NOMO-1 treated with DMSO at 0.1 percent for 48 hours (cell line): ENCODE results near the gene ELF2.
"Not testable (repeated sequence)": the region's sequence is repeated elsewhere in the genome, so short reads cannot be mapped to it uniquely, and the experiment has no call there.

Experiments
- DNase-seq: peaks from one replicate; lab custom pipeline; 2025; ENCODE audit not compliant: unreplicated experiment; lab: John Stamatoyannopoulos, UW

The ELF2 gene

GRCh38 chr4:139144911-139145551 lies 32.0 kb downstream of the ELF2 start:
- no peak for DNase-seq

GRCh38 chr4:139144161-139144859 lies 32.7 kb downstream of the ELF2 start:
- no peak for DNase-seq

- no peak for DNase-seq
Measured at GRCh38 chr4:139142980-139143379, 34.0 kb downstream of the ELF2 start.

GRCh38 chr4:139142087-139142486 lies 34.9 kb downstream of the ELF2 start:
- DNase-seq: no peak

- DNase-seq: peak; percentile 87
Measured at GRCh38 chr4:139137763-139138162, 39.3 kb downstream of the ELF2 start.

GRCh38 chr4:139134403-139134802 lies 42.6 kb downstream of the ELF2 start:
- no peak for DNase-seq

- DNase-seq: no peak
Measured at GRCh38 chr4:139131209-139131870, 45.7 kb downstream of the ELF2 start.

- DNase-seq: no peak
Measured at GRCh38 chr4:139129206-139129605, 47.8 kb downstream of the ELF2 start.

- no peak for DNase-seq
Measured at GRCh38 chr4:139126898-139127297, 50.1 kb downstream of the ELF2 start.

- no peak for DNase-seq
Measured at GRCh38 chr4:139123910-139124309, 53.1 kb downstream of the ELF2 start.

- DNase-seq: no peak
Measured at GRCh38 chr4:139118365-139118764, 58.7 kb downstream of the ELF2 start.

- DNase-seq: no peak
Measured at GRCh38 chr4:139115226-139115625, 61.8 kb downstream of the ELF2 start.

GRCh38 chr4:139114795-139115194 lies 62.2 kb downstream of the ELF2 start:
- not testable (repeated sequence) for DNase-seq

- no peak for DNase-seq
Measured at GRCh38 chr4:139112650-139113049, 64.4 kb downstream of the ELF2 start.

- no peak for DNase-seq
Measured at GRCh38 chr4:139108567-139109128, 68.4 kb downstream of the ELF2 start.

- DNase-seq: peak; percentile 81
Measured at GRCh38 chr4:139099366-139099982, 77.5 kb downstream of the ELF2 start.

GRCh38 chr4:139092271-139092670 lies 84.7 kb downstream of the ELF2 start:
- no peak for DNase-seq

- DNase-seq: peak; percentile 18
Measured at GRCh38 chr4:139085141-139085540, 91.9 kb downstream of the ELF2 start.

- DNase-seq: no peak
Measured at GRCh38 chr4:139084804-139085093, 92.3 kb downstream of the ELF2 start.

- peak; percentile 71 for DNase-seq
Measured at GRCh38 chr4:139083956-139084803, 92.8 kb downstream of the ELF2 start.

GRCh38 chr4:139083607-139083955 lies 93.4 kb downstream of the ELF2 start:
- DNase-seq: peak; percentile 75
